HEK293T (cell line): ENCODE results near the gene CNPY1.

Source experiments
- BHLHE40 ChIP-seq: fragments of 450-650 bp; IDR thresholded peaks from 2 replicates; pipeline ENCODE4 v1.6.1; 2016; ENCODE audit warnings: mild to moderate bottlenecking, moderate library complexity, borderline replicate concordance
- FOXK2 ChIP-seq: fragments of 450-650 bp; IDR thresholded peaks from 2 replicates; pipeline ENCODE4 v1.6.1; 2016; ENCODE audit warnings: mild to moderate bottlenecking
- FOXM1 ChIP-seq: fragments of 450-650 bp; IDR thresholded peaks from 2 replicates; pipeline ENCODE4 v1.6.1; 2017; ENCODE audit warnings: mild to moderate bottlenecking, borderline replicate concordance
- HDGF ChIP-seq: fragments of 450-650 bp; IDR thresholded peaks from 2 replicates; pipeline ENCODE4 v1.6.1; 2017; ENCODE audit warnings: antibody characterized with exemption, borderline replicate concordance
- LEF1 ChIP-seq: fragments of 450-650 bp; IDR thresholded peaks from 2 replicates; pipeline ENCODE4 v1.6.1; 2017; ENCODE audit warnings: mild to moderate bottlenecking, borderline replicate concordance

GRCh38 chr7:155594163-155594732 is 47.9 kb upstream of the CNPY1 start:
- TF ChIP-seq FOXK2 = no peak
- no peak for TF ChIP-seq FOXM1
- TF ChIP-seq HDGF = no peak
- TF ChIP-seq BHLHE40 = no peak
- no peak for TF ChIP-seq LEF1
